Neutrophil (primary cell): ENCODE results near the gene ICOS.
"Not testable (repeated sequence)": the region's sequence is repeated elsewhere in the genome, so short reads cannot be mapped to it uniquely, and the experiment has no call there.

Experiments
- H3K27ac ChIP-seq: fragments of 200-600 bp; sonication (generic); 2 replicates; pipeline ENCODE4 v1.5.1; 2016; ENCODE audit warnings: mild to moderate bottlenecking, moderate library complexity
- H3K27me3 ChIP-seq: fragments of 200-600 bp; sonication (generic); 2 replicates; pipeline ENCODE4 v1.6.0; 2016; ENCODE audit warnings: mild to moderate bottlenecking
- H3K36me3 ChIP-seq: fragments of 200-600 bp; sonication (generic); 2 replicates; pipeline ENCODE4 v1.5.1; 2017
- H3K4me1 ChIP-seq, 2 experiments: fragments of 200-600 bp in 1 of 2; sonication (generic) in 1 of 2; 1 replicate in 1 of 2; 2 replicates in 1 of 2; pipeline versions ENCODE4 v1.5.1 to v1.6.1; 2013 to 2016; ENCODE audit warnings: low read depth in 1 of 2, low read length in 1 of 2, mild to moderate bottlenecking in 1 of 2, moderate library complexity in 1 of 2; ENCODE audit not compliant: control insufficient read depth in 1 of 2, insufficient read depth in 1 of 2
- H3K4me3 ChIP-seq, 2 experiments: fragments of 200-600 bp in 1 of 2; sonication (generic) in 1 of 2; 1 replicate in 1 of 2; 2 replicates in 1 of 2; pipeline ENCODE4 v1.5.1; 2013 to 2016; ENCODE audit warnings: low read depth in 1 of 2, low read length in 1 of 2, mild to moderate bottlenecking in 1 of 2, moderate library complexity in 1 of 2
- H3K9me3 ChIP-seq: fragments of 200-600 bp; sonication (generic); 2 replicates; pipeline ENCODE4 v1.5.1; 2016
- TF ChIP-seq, protein P1 (sequence below): fragments of 200-600 bp; sonication (generic); IDR thresholded peaks from 2 replicates; pipeline ENCODE4 v1.5.1; 2016; ENCODE audit warnings: antibody characterized with exemption

The ICOS gene

DNA sequence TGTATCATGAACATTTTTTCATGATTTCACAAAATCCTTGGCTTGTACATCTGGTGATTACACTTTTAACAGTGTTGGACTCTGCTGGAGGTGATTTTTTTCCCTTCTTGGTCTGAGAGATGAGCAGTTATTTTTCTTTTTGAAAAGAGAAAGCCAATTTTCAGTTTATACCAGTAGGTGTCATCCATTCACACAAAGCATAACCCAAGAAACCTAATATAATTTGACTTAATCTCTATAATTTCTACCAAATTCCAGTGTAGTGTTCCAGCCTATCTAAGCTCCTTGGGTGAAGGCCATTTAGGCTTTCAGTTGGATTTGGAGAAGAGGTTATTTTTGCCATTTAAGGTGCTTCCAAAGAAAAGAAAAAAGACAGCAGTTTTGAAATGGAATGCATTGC lies 7.7 kb upstream of the ICOS start:
- Histone ChIP-seq H3K27me3 (peaks cover 9% of the 10 kb centered on the region), H3K9me3 (no peaks in the 10 kb centered on the region), H3K27ac (no peak overlapping the region), H3K4me1 (no peaks in the 10 kb centered on the region), H3K36me3 (no peaks in the 10 kb centered on the region), H3K4me3 (no peak overlapping the region)
- TF ChIP-seq, protein P1, sequence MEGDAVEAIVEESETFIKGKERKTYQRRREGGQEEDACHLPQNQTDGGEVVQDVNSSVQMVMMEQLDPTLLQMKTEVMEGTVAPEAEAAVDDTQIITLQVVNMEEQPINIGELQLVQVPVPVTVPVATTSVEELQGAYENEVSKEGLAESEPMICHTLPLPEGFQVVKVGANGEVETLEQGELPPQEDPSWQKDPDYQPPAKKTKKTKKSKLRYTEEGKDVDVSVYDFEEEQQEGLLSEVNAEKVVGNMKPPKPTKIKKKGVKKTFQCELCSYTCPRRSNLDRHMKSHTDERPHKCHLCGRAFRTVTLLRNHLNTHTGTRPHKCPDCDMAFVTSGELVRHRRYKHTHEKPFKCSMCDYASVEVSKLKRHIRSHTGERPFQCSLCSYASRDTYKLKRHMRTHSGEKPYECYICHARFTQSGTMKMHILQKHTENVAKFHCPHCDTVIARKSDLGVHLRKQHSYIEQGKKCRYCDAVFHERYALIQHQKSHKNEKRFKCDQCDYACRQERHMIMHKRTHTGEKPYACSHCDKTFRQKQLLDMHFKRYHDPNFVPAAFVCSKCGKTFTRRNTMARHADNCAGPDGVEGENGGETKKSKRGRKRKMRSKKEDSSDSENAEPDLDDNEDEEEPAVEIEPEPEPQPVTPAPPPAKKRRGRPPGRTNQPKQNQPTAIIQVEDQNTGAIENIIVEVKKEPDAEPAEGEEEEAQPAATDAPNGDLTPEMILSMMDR, result no peak

DNA sequence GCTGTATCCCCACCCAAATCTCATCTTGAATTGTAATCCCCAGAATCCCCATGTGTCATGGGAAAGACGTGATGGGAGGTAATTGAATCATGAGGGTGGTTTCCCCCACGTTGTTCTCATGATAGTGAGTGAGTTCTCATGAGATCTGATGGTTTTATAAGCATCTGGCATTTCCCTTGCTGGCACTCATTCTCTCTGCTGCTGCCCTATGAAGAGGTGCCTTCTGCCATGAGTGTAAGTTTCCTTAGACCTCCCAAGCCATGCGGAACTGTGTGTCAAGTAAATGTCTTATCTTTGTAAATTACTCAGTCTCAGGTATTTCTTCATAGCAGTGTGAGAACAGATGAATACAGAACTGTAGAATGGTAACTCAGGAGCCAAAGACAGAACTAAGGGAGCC lies 5.3 kb upstream of the ICOS start:
- not testable (repeated sequence) for H3K36me3 ChIP-seq, H3K4me1 ChIP-seq, H3K9me3 ChIP-seq, H3K4me3 ChIP-seq, H3K27ac ChIP-seq, H3K27me3 ChIP-seq

GRCh38 chr2:203934041-203934492 lies 2.5 kb upstream of the ICOS start:
- no peaks in the 10 kb centered on the region for H3K36me3 ChIP-seq
- H3K9me3 ChIP-seq, result no peaks in the 10 kb centered on the region
- H3K27me3 ChIP-seq, result no peaks in the 10 kb centered on the region
- H3K4me1 ChIP-seq, result no peaks in the 10 kb centered on the region
- no peak overlapping the region for H3K4me3 ChIP-seq
- H3K27ac ChIP-seq, result no peak overlapping the region
- TF ChIP-seq, protein P1, result no peak

- Histone ChIP-seq H3K4me3 (no peak overlapping the region), H3K36me3 (no peaks in the 10 kb centered on the region), H3K9me3 (no peaks in the 10 kb centered on the region), H3K27me3 (no peaks in the 10 kb centered on the region), H3K27ac (no peak overlapping the region), H3K4me1 (no peaks in the 10 kb centered on the region)
- TF ChIP-seq, protein P1, result no peak
These were observed 1.7 kb upstream of the ICOS start for GRCh38 chr2:203934711-203935438.

DNA sequence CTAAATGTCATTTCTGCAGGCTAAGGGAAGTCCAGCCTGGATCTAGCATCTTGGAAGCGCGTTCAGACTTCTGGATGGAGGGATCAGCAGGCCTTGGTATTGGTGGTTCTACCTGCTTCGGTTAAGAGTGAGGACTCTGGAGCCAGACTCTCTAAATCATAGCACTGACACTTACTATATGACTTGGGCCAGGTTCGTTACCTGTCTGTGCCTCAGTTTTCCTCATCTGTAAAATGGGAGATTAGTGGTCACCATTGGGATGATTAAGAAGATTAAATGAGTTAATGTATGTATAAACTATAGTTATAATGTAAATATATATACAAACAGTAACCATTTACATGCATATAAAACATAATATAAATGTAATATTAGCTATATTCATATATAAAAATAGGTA lies 995 bp upstream of the ICOS start:
- Histone ChIP-seq H3K36me3 (no peaks in the 10 kb centered on the region), H3K4me1 (no peaks in the 10 kb centered on the region), H3K4me3 (no peak overlapping the region), H3K27me3 (no peaks in the 10 kb centered on the region), H3K27ac (no peak overlapping the region), H3K9me3 (no peaks in the 10 kb centered on the region)
- TF ChIP-seq, protein P1, result no peak

- TF ChIP-seq, protein P1, result no peak
- H3K9me3 ChIP-seq, result no peaks in the 10 kb centered on the region
- H3K27me3 ChIP-seq, result no peaks in the 10 kb centered on the region
- no peaks in the 10 kb centered on the region for H3K4me1 ChIP-seq
- no peak overlapping the region for H3K27ac ChIP-seq
- H3K4me3 ChIP-seq, result no peak overlapping the region
- no peaks in the 10 kb centered on the region for H3K36me3 ChIP-seq
These were observed 386 bp downstream of the ICOS start for GRCh38 chr2:203936949-203937348.
